ENCODE results near the gene ACAT2. TPM values are rescaled to one million over a fixed set of nuclear protein-coding genes. Genes with fewer than 3 reads are reported as not detected.

The ACAT2 gene
- polyA plus RNA-seq, 3 donors = 3.6 to 24.4 (median 19.5) TPM

DNA sequence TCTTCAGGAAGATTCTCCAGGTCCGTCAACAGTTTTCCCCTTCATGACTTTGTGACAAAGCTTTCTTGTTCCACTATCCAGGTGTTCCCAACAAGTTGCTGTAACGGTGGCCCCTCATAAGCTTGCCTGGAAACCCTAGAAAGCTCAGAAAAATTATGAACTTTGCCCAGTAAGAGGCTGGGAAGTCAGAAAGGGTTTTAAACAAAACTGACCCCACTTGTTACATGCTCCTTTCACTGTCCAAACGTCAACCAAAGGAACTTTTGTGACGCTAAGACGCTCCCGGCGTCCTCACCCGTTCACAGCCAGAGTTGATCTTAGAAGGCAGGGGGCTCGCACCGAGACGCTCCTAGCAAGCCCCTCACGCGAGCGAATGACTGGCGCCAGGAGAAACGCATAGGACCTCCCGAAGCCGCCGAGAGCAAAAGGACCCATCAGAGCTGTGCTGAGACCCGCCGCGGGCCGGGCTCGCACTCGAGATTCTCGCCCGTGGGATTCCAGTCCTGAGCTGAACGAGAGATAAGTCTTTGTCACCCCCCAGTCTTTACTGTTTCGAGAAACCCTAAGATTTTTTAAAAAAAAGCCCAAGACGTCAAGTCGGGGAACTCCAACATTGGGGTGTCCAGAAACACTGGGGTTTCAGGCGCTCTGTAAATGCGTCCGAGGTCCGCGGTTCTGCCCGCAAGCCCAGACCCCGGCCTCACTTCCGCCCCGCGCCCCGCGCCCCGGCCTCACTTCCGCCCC, 544 bp upstream of the ACAT2 start:
- Mint-ChIP-seq H3K4me3 (peak overlapping the region; percentile 92 to 96), H3K4me1 (peaks cover 26% of the 10 kb centered on the region), H3K27me3 (ENCODE audit: low read depth in 3 of 3) (no peaks in the 10 kb centered on the region), H3K27ac (peak overlapping the region; percentile 93 to 98 (median 97)), H3K36me3 (peaks cover 26 to 41% of the 10 kb centered on the region in 2 donors), H3K9me3 (no peaks in the 10 kb centered on the region)
- peak in 1 of 3 donors; percentile 87 for DNase-seq
- Histone ChIP-seq H3K9ac (ENCODE audit: insufficient read depth, low read length, poor library complexity, severe bottlenecking) (peak overlapping the region; percentile 85), H3K79me2 (ENCODE audit: insufficient read depth, low read length) (peaks cover 6% of the 10 kb centered on the region), H3K9me3 (replicated peaks in 1 of 2; ENCODE audit: control insufficient read depth in 1 of 2, insufficient read depth in 1 of 2, low read length in 2 of 2) (no peaks in the 10 kb centered on the region), H3K4me3 (replicated peaks in 1 of 3; ENCODE audit: low read depth in 2 of 3, low read length in 3 of 3) (peak overlapping the region; percentile 80 to 93 (median 90)), H3K4me2 (replicated peaks; ENCODE audit: extremely low read depth, low read length, poor library complexity, severe bottlenecking) (peak overlapping the region; percentile 90), H4K20me1 (ENCODE audit: insufficient read depth, low read length) (peaks cover 11% of the 10 kb centered on the region), H2AFZ (ENCODE audit: insufficient read depth, low read depth, low read length, poor library complexity, severe bottlenecking) (peak overlapping the region; percentile 99), H3K27me3 (ENCODE audit: control insufficient read depth in 2 of 2, insufficient read depth in 2 of 2, low read length in 2 of 2) (no peaks in the 10 kb centered on the region), H3K4me1 (ENCODE audit: control insufficient read depth in 1 of 2, insufficient read depth in 2 of 2, low read length in 2 of 2) (peaks cover 20 to 29% of the 10 kb centered on the region in 2 donors), H3K36me3 (replicated peaks in 1 of 2; ENCODE audit: control insufficient read depth in 1 of 2, insufficient read depth in 2 of 2, low read length in 2 of 2) (peaks cover 23 to 40% of the 10 kb centered on the region in 2 donors), H3K27ac (ENCODE audit: low read depth in 1 of 2, low read length in 2 of 2) (peak overlapping the region; percentile 95 to 96)
- intact Hi-C loops (cut with micrococcal nuclease) = loop anchor here (5.0 kb wide), 1 partner anchor 34 kb away; the partner anchor contains the start of gene WTAP (in 2 of the 2)
- WGBS (ENCODE audit: insufficient coverage) = 7% methylated on average over 41 of the region's 45 CpGs
- TF ChIP-seq, protein P1, sequence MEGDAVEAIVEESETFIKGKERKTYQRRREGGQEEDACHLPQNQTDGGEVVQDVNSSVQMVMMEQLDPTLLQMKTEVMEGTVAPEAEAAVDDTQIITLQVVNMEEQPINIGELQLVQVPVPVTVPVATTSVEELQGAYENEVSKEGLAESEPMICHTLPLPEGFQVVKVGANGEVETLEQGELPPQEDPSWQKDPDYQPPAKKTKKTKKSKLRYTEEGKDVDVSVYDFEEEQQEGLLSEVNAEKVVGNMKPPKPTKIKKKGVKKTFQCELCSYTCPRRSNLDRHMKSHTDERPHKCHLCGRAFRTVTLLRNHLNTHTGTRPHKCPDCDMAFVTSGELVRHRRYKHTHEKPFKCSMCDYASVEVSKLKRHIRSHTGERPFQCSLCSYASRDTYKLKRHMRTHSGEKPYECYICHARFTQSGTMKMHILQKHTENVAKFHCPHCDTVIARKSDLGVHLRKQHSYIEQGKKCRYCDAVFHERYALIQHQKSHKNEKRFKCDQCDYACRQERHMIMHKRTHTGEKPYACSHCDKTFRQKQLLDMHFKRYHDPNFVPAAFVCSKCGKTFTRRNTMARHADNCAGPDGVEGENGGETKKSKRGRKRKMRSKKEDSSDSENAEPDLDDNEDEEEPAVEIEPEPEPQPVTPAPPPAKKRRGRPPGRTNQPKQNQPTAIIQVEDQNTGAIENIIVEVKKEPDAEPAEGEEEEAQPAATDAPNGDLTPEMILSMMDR (IDR thresholded peaks at IDR 0.05) = no peak

DNA sequence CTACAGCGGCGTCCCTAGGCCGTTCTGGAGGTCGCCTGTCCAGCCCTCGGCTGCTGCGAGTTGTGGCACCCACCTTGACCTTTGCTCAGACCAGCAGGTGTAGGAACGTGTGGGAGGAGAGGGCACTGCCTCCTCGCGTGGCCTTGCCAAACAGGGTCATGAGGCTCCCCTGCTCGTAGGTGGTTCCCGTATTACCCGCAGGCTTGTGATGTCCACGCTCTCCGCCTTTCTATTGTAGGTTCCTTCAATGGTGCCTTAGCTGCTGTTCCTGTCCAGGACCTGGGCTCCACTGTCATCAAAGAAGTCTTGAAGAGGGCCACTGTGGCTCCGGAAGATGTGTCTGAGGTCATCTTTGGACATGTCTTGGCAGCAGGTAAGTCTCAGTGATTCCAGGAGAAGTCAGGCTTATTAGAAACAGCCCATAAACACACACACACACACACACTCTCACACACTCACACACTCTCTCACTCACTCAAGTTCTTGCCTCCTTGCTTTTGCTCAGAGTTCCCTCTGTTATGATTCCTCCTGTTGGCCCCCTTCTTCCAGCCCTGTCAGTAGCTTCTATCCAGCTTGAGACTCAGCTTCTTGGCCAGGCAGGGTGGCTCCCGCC, 942 bp downstream of the ACAT2 start:
- no peaks in the 10 kb centered on the region for H3K27me3 Mint-ChIP-seq (ENCODE audit: low read depth in 3 of 3)
- TF ChIP-seq, protein P1 (IDR thresholded peaks at IDR 0.05) = no peak
- H3K4me2 ChIP-seq (replicated peaks; ENCODE audit: extremely low read depth, low read length, poor library complexity, severe bottlenecking) = peak overlapping the region; percentile 90
- H4K20me1 ChIP-seq (ENCODE audit: insufficient read depth, low read length) = no peaks in the 10 kb centered on the region
- peak overlapping the region; percentile 85 for H3K9ac ChIP-seq (ENCODE audit: insufficient read depth, low read length, poor library complexity, severe bottlenecking)
- peak overlapping the region; percentile 93 to 98 (median 95) for H3K27ac Mint-ChIP-seq
- H3K36me3 ChIP-seq (replicated peaks in 1 of 2; ENCODE audit: control insufficient read depth in 1 of 2, insufficient read depth in 2 of 2, low read length in 2 of 2) = peaks cover 15 to 40% of the 10 kb centered on the region in 2 donors
- H3K4me1 ChIP-seq (ENCODE audit: control insufficient read depth in 1 of 2, insufficient read depth in 2 of 2, low read length in 2 of 2) = peaks cover 20 to 29% of the 10 kb centered on the region in 2 donors
- H3K9me3 Mint-ChIP-seq = no peaks in the 10 kb centered on the region
- H3K4me3 Mint-ChIP-seq = peak overlapping the region; percentile 92 to 95
- DNase-seq = peak; percentile 47 to 82 (median 60)
- peak overlapping the region; percentile 83 to 93 (median 90) for H3K4me3 ChIP-seq (replicated peaks in 1 of 3; ENCODE audit: low read depth in 2 of 3, low read length in 3 of 3)
- intact Hi-C loops (cut with micrococcal nuclease) = loop anchor here (5.0 kb wide), 1 partner anchor 35 kb away; the partner anchor contains the start of gene WTAP (in 2 of the 2)
- peak overlapping the region; percentile 99 for H2AFZ ChIP-seq (ENCODE audit: insufficient read depth, low read depth, low read length, poor library complexity, severe bottlenecking)
- H3K36me3 Mint-ChIP-seq = peaks cover 26 to 40% of the 10 kb centered on the region in 2 donors
- peaks cover 6% of the 10 kb centered on the region for H3K79me2 ChIP-seq (ENCODE audit: insufficient read depth, low read length)
- H3K27ac ChIP-seq (ENCODE audit: low read depth in 1 of 2, low read length in 2 of 2) = peak overlapping the region; percentile 95 to 96
- no peaks in the 10 kb centered on the region for H3K9me3 ChIP-seq (replicated peaks in 1 of 2; ENCODE audit: control insufficient read depth in 1 of 2, insufficient read depth in 1 of 2, low read length in 2 of 2)
- WGBS (ENCODE audit: insufficient coverage) = 19% methylated on average over 14 of the region's 16 CpGs
- H3K4me1 Mint-ChIP-seq = peaks cover 26% of the 10 kb centered on the region
- H3K27me3 ChIP-seq (ENCODE audit: control insufficient read depth in 2 of 2, insufficient read depth in 2 of 2, low read length in 2 of 2) = no peaks in the 10 kb centered on the region
